Medulla oblongata (tissue), 1 donor: Measurements from ENCODE around the gene SCUBE2.
"Not testable (repeated sequence)": the region's sequence is repeated elsewhere in the genome, so short reads cannot be mapped to it uniquely, and the experiment has no call there.

Experiments
- DNase-seq: peaks from one replicate; pipeline ENCODE4 v3.0.0-alpha.2; 2015; ENCODE audit errors: extremely low spot score

Gene SCUBE2

DNA sequence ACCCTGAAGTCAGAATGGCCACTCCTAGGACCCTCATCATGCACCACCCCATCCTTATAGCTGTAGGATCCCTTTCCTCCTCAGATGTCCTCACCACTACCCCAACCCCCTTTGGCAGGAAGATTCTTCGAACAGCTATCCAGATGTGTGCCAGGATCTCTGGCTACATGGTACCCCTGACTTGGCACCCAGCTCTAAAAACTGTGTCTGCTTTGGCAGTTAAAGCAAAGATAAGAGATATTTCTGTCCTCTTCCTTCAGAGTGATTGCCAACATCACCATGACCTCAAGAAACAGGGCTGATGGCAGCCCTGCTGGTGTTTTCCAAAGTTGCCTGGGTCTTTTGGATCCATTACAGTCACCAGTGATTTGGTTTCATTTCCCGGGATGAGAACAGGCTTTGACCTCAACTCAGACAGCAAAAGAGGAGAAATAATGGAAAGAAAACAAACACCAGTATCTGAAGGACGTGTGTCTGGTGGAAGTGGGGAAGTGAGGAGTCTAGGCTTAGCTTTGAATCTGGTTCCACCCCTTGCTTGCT lies 83.3 kb downstream of the SCUBE2 start:
- DNase-seq = no peak

DNA sequence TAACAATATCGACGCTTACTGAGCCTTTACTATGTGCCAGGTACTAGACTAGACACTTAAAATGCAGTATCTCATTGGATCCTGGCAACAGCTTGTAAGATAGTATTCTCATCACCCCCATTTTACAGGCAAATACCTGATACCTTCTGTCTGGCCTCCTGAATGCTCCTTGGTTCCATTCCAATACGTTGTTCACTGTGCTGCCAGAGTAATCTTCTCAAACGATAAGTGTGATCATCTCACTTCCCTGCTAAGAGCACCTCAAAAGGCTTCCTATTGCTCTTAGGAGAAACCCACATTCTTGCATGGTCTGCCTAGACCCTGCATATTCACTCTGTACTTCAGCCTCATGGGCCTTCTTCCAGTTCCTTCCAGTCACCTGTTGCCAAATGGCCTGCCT lies 86.3 kb downstream of the SCUBE2 start:
- DNase-seq = no peak

DNA sequence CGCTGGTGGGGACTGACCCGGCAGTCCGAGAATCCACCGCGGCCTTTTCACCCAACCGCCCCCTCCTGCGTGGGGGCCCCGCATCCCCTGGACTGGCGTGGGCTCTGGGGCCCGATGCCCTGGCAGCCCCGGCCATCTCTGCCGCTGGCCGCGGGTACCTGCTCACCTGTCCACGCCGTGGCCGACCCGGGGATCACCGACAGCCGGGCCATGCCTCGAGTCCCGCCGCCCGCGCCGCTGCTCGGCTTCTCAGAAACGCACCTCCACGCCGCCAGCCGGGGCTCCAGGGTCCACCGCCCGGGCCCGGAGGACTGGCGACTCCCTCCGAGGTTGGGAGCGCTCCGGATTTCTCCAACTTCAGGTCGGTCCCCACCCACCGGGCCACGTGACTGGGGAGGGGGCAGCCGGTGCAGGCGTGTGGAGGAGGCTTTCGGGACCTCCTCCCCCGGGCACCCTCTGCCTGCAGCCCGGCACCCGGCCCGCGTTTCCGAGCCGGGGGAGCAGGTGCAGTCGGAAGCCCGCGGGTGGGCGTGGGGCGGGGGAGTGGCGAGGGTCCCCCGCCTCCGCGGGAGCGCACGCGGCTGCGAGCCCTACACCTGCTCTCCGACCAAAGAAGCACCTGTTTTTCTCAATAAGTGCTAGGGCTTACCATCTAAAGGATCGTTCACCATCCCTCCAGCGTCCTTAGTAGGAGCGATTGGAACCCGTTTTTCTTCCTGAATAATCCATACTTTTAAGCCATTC lies 87.0 kb downstream of the SCUBE2 start:
- no peak for DNase-seq

DNA sequence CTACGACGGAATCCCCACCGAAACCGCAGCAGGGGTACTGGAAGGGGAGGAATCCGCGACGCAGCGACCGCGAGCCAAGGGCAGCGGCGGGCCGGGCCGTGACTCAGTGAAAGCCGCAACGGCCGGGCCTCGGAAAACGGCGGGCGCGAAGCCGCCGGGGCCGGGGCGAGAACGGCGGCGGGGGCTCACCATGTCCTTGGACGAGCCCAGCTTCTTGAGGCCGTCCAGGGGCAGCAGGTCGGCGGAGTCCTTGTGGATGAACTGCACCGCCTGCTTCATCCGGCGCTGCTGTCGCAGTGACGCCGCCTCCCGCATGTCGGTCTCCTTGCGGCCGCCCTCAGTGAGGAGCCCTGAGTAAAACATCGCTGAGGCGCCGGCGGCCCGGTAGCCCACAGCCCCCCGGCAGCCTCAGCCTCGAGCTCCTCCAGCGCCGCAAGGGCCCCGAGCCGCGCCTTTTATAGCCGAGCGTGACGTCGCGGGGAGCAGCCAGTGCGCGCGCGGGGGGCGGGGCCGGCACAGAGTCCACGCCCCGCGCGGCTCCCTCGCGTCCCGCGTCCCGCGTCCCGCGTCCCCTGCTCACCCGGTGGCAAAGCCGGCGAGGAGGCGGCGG lies 87.7 kb downstream of the SCUBE2 start, which contains the start of gene NRIP3:
Gene NRIP3 (minus strand): TSS at position 429 of the 610 bp plus-strand sequence. CDS start 66 bp downstream, at position 363.
- DNase-seq = peak; percentile 53

DNA sequence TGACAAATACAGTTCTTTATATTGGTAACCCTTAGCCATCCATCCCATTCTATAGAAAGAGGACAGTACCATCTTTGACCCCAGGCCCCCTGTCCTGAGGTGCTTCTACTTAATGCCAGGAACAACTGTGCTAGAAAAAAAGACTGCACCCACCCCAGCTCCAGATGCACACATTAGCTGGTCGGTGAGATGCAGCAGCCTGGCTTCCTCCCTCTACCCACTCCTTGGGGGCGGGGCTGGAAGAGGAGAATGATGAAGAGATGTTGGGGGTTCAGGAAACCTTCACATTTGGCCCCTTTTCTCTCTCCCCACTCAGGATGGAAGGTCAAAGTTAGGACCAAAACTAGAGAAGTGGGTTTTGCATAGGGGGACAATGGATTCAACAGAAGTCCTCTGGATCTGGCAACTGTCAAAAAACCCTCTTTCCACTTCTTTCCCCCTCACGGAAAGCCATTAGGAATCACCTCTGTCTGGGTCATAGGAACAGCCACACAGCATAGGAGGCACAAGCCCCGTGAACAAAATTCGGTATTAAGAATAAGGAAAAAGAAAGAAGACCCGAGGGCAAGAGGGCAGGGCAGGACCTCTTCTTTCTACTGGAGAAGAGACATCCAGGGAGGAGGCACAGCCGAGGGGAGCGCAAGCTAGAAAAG lies 88.4 kb downstream of the SCUBE2 start:
- no peak for DNase-seq

DNA sequence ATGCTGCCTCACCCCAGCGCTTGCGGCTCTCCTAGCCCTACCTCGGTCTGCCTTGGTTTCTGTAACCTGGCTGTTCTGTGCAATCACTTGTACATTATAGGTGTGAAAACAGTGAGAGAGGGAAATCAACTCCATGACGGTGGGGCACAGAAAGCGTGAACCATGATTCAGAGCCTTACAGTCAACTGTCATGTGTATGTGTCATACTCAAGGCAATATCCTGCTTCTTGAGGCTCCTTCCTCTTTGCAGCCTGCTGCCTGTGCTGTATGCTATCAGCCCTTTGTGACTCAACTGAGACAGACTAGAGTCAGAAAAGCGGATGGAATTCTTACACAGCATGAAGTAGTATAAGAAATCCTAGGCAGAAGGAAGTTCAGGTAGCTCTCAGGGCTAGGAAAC lies 89.7 kb downstream of the SCUBE2 start:
- peak; percentile 27 for DNase-seq

DNA sequence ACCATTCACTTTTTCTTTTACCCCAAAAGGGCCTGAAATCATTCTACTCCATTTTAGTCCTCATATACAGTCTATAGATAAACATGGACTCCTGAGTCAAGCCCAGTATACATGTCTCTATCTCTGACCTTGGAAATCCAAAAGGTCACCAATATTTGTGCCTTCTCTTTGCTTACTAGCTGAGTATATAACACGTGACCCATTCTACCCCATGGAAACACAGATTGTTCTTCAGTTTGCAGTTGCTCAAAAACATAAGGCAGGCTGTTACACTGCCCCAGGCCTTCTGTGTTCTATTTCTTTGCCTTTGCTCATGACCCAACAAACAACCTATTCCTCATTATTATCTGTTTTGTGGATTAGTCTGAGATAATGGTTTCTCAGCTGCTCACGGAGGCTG lies 93.4 kb downstream of the SCUBE2 start:
- DNase-seq = no peak

DNA sequence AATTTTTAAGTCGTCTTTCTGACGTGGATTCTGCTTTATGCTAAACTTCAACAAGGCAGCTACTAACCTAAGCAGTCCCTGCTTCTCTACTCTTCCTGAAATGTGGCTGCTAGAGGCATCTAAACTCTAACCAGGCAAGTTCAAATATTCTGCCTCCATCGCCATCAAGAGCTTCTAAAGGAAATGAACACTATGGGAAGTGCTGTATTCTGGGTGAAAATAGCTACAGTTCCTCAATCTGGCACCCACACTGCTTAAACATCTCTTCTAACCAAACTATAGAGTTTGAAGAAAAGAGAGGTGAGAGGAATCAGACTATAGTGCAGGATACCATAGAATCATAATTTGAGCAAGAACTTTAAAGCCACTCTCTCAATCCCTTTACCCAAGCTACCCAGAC lies 93.9 kb downstream of the SCUBE2 start:
- DNase-seq = no peak

DNA sequence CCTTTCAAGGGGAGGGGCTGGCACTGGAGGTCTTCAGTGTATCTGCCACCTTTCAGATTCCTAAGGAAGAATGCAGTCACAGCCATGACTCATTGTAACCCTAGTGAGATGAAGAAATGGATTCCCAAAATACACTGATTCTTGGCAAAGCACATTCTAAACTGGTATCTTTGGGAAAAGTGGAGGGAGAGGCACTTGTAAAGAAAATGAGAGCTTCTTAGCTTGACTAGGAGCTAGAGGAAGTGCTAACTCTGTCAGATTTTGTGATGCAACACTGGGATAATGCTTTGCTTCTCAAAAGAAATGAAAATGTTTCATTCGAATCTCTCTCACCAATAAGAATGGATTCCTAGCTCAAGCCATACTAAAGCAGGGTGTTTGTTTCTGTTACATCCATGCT lies 101.9 kb downstream of the SCUBE2 start:
- no peak for DNase-seq

DNA sequence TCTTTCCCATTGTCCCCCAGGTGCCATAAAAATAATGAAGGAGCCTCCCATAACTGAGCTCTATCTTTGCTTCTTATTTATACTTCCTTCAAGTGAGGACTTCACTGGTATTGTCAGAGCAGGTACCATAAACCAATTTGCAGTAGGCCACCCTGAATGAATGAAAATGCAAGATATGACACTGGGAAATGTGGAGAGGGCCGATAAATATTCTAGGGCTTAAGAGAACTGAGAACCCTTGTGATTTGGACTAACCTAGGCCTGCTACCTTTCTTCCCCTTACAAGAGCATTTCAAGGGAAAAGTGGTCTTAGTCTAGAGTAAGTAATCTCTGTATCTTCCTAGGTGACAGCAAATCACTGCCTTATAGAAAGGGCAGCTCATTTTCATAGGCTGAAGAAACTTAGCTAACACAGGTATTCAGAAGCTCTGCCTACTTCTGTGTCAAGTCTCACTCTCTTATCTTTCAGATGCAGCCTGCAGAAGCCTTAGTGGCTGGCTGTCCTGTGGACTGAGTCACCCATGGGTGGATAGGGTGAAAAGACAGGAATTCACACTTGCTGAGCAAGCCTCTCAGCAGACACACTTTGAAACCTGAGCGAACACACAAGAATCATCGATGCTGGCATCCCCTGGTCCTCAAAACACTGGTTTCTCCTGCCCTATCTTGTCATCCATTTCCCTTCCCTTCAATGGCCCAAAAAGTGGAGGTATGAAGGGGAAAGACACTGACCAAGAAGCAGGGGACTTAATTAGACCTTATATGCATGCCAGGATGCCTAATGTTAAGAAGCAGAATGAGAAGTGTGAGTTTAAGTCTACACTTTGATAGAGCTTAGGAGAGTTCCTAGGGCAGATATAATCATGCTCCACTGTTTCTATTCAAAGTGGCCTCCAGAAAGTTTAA lies 102.8 kb downstream of the SCUBE2 start:
- DNase-seq = no peak

DNA sequence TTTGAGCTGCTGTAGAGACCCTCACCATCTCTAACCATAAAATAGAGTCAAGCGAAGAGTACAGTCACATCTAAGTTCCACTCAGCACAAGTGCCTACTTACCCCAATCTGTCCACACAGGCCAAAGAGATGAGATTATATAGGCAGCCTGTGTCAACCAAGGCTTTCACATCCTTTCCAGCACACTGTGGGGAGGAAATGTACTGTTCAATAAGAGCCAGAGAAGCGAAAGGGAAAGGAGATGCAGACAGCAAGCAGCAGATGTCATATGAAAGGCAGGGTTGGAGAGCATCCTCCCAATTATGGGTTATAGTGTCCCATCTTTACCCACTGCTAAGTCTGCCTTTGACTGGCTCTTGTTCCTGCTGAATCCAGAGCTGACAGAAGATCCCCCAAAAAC lies 104.0 kb downstream of the SCUBE2 start:
- no peak for DNase-seq

DNA sequence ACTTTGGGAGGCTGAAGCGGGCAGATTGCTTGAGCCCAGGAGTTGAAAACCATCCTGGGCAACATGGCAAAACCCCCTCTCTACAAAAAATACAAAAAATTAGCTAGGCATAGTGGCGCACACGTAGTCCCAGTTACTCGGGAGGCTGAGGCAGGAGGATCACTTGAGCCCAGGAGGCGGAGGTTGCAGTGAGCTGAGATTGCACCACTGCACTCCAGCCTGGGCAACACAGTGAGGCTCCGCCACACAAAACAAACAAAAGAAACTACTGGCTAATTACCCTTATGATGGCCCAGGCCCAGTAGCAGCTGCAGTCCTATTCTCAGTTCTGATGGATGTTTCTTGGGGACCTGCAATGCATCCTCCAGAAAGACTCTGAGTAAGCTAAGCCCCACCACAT lies 104.6 kb downstream of the SCUBE2 start:
- DNase-seq = not testable (repeated sequence)

DNA sequence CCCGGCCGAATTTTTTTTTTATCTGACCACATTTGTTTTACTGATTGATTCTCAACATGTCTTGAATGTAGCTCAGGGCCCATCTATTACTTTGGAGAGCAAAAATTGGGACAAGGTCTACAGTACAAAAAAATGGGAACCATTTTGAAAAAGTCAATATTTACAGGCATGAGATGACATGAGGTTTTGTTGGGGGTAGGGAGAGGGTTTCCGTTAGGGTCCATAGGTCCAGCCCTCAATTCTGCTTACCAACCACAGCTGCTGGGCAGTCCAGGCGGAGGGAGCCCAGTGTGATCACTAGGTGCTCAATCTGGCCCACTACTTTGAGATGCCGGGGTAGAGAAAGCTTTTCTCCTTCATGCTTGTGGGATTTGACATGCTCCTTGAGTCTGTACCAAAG lies 105.9 kb downstream of the SCUBE2 start:
- DNase-seq = no peak

DNA sequence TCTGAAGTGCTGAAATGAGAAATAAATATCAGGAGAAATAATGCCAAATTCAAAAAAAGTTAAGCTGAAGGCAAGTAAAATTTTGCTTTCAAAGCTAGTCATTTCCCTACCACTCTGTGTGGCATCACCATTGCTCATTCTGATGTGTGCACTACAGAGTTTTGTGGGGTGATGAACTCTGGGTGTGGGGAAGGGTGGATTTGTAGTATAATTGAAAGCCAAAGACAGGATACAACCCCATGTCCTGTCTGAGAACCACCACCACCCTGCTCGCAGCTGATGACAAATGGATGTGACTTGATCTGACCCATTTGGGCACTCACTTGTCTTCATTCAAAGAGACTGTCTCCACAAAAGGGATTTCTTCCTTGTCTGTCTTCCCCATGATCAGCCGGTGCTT lies 107.8 kb downstream of the SCUBE2 start:
- no peak for DNase-seq

DNA sequence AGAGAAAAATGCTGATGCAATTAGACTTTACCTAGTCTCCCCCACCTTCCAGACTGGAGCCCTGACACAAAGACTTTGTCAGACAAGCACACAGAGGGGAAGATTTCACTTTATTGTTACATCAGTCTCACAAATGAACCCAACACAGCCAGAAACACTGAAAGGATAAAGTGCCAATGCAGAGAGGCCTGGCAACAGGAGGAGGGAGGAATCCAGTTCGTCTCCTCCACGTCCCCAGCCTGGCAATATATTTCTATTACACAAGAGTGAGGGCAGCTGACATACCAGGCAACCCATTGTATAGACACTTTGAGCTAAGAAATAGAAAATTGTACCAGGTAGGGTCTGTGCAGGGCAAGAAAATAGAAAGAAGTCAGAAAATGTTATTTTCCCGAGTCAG lies 110.9 kb downstream of the SCUBE2 start:
- no peak for DNase-seq

DNA sequence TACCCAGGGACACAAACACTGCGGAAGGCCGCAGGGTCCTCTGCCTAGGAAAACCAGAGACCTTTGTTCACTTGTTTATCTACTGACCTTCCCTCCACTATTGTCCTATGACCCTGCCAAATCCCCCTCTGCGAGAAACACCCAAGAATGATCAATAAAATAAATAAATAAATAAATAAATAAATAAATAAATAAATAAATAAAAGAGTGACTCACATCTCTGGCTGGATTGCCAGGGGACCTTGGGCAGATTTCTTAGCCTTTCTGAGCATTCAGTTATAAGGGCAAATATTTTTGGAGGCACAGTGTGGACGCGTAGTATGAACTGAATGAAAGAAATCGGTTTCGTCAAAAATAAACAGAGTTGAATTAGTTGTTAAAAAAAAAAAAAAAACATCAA lies 112.0 kb downstream of the SCUBE2 start:
- not testable (repeated sequence) for DNase-seq

DNA sequence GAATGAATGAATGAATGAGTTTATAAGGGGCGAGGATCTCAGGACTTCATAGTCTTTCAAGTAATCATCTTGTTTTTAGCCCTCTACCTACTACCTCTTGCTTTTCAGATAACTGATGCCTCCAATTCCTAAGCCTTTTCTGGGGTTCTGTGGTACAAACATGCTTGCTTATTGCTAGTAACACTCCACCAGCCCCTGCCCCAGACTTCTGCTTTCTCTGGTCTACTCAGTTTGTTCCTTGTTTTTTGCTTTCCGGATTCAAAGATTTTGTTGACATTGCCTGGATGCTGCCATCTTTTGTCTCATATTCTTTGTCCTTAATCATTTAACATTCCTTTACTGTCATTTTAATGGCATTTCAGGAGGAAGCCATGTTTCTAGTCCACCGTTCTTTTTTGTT lies 118.3 kb downstream of the SCUBE2 start:
- no peak for DNase-seq

DNA sequence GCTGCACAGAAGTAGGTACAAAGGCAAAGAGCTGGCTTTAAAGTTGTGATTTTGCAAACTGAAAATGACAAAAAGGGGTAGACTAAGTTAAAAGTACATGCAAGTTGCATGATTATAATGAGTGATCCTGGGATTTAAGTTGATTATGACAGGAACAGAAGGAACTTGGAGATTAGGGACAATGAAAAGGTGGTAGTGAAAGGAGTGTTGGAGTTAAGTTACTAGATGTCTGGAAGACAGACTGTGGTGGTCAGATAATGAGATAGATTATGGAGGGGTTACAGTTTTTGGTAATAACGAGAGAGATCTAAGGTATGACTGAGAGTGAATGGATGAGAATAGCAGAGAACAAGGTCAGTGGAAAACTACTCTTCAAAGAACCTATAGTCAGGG lies 119.5 kb downstream of the SCUBE2 start:
- no peak for DNase-seq

DNA sequence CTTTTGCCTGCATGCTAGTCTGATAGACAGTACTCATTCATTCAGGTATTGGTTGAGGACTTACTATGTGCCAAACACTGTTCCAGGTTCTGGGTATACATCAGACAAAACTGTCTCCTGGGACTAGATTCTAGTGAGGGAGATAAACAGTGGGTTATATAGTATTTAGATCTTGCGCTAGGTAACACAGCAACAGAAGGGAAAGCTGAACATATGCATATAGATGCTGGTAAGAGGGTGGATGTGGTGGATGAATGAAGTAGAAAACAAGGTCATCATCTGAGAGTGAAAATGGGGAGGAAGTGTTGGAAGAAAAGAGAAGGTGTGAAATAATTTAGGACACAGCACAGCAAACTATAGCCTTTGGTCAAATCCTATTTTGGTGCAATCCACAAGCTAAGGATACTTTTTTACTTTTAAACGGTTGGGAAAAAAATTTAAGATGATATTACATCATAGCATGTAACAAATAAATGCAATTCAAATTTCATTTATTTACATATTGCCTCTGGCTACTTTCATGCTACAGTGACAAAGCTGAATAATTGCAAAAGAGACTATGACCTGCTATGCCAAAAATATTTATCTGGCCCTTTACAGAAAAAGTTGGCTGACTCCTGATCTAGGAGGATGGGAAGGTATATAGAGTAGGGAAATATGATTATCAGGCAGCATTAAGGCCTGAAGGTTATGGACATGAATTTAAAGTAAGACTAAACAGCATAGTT lies 120.0 kb downstream of the SCUBE2 start:
- DNase-seq = no peak
